Panc1 (cell line): ENCODE measurements around the gene NCKAP5L.

ENCODE experiments used
- CTCF ChIP-seq: fragments of 450-650 bp; IDR thresholded peaks from 2 replicates; pipeline ENCODE4 v1.5.1; 2017; ENCODE audit warnings: mild to moderate bottlenecking
- POLR2AphosphoS5 ChIP-seq: IDR thresholded peaks from 2 replicates; pipeline ENCODE4 v1.6.1; 2012; ENCODE audit warnings: mild to moderate bottlenecking, low read depth, low read length, moderate library complexity

GRCh38 chr12:49874142-49874897, 46.1 kb upstream of the NCKAP5L start:
- TF ChIP-seq POLR2AphosphoS5 = no peak
- no peak for TF ChIP-seq CTCF
